MM.1S (cell line): ENCODE measurements around the gene IPCEF1.

Experiments
- CTCF ChIP-seq: fragments of 300-600 bp; sonication (generic); IDR thresholded peaks from 2 replicates; pipeline ENCODE4 v1.5.1; 2016; ENCODE audit warnings: antibody characterized with exemption, low read length, mixed read lengths
- EZH2 ChIP-seq: fragments of 300-600 bp; sonication (generic); optimal IDR thresholded peaks from 2 replicates; pipeline ENCODE3; 2017; ENCODE audit warnings: low read depth, mild to moderate bottlenecking, antibody characterized with exemption, low read length, mixed read lengths
- EZH2phosphoT487 ChIP-seq: fragments of 300-600 bp; sonication (generic); IDR thresholded peaks from 2 replicates; pipeline ENCODE4 v1.6.1; 2018; ENCODE audit warnings: antibody characterized with exemption, low read length

- no peak for TF ChIP-seq CTCF
- TF ChIP-seq EZH2 = no peak
- no peak for TF ChIP-seq EZH2phosphoT487
These were observed 186.5 kb downstream of the IPCEF1 start for GRCh38 chr6:154170106-154170505.
